GM18907 (cell line): ENCODE measurements around the gene ADAMTS9.
A peak's percentile ranks its signal among the peaks of the same experiment; 100 is the strongest.

Experiments
- ATAC-seq: cut with Tn5 transposase; IDR thresholded peaks from one replicate; pipeline ENCODE4 v1.9.1; 2021; ENCODE audit warnings: mild to moderate bottlenecking, moderate library complexity; ENCODE audit not compliant: unreplicated experiment

ADAMTS9 gene

GRCh38 chr3:64586952-64587351 lies 100.8 kb downstream of the ADAMTS9 start:
- no peak for ATAC-seq

- no peak for ATAC-seq
Observed at GRCh38 chr3:64584179-64584578, 103.6 kb downstream of the ADAMTS9 start.

- ATAC-seq: no peak
Observed at GRCh38 chr3:64578797-64579196, 109.0 kb downstream of the ADAMTS9 start.

GRCh38 chr3:64578062-64578770 lies 109.6 kb downstream of the ADAMTS9 start:
- ATAC-seq: no peak

GRCh38 chr3:64576211-64576775 lies 111.5 kb downstream of the ADAMTS9 start:
- ATAC-seq: no peak

GRCh38 chr3:64575211-64575844 lies 112.5 kb downstream of the ADAMTS9 start:
- peak; percentile 97 for ATAC-seq

GRCh38 chr3:64574194-64574593 lies 113.6 kb downstream of the ADAMTS9 start:
- no peak for ATAC-seq

GRCh38 chr3:64571982-64572381 lies 115.8 kb downstream of the ADAMTS9 start:
- ATAC-seq: no peak

- ATAC-seq: no peak
Observed at GRCh38 chr3:64568895-64569517, 118.8 kb downstream of the ADAMTS9 start.

- ATAC-seq: no peak
Observed at GRCh38 chr3:64566859-64567258, 120.9 kb downstream of the ADAMTS9 start.

GRCh38 chr3:64563751-64564150 lies 124.0 kb downstream of the ADAMTS9 start:
- ATAC-seq: no peak

GRCh38 chr3:64561868-64562267 lies 125.9 kb downstream of the ADAMTS9 start:
- ATAC-seq: no peak

- ATAC-seq: no peak
Observed at GRCh38 chr3:64561325-64561843, 126.4 kb downstream of the ADAMTS9 start.

- no peak for ATAC-seq
Observed at GRCh38 chr3:64560791-64561190, 127.0 kb downstream of the ADAMTS9 start.

- ATAC-seq: no peak
Observed at GRCh38 chr3:64559588-64559987, 128.2 kb downstream of the ADAMTS9 start.

GRCh38 chr3:64556046-64556445 lies 131.8 kb downstream of the ADAMTS9 start:
- ATAC-seq: no peak

- no peak for ATAC-seq
Observed at GRCh38 chr3:64555351-64555750, 132.4 kb downstream of the ADAMTS9 start.

GRCh38 chr3:64554096-64554920 lies 133.5 kb downstream of the ADAMTS9 start:
- no peak for ATAC-seq

GRCh38 chr3:64552966-64553365 lies 134.8 kb downstream of the ADAMTS9 start:
- ATAC-seq: no peak

GRCh38 chr3:64552160-64552559 lies 135.6 kb downstream of the ADAMTS9 start:
- no peak for ATAC-seq

GRCh38 chr3:64551697-64552096 lies 136.1 kb downstream of the ADAMTS9 start:
- ATAC-seq: no peak
